CD4-positive, alpha-beta T cell (primary cell): ENCODE data around the gene OTOL1. TPM values are rescaled to one million over a fixed set of nuclear protein-coding genes. Genes with fewer than 3 reads are reported as not detected.

Source experiments
- ATAC-seq: fragments of 200-7000 bp; cut with Tn5 transposase; one replicate; pipeline ENCODE4 v1.10.0; 2022; ENCODE audit warnings: mild to moderate bottlenecking; ENCODE audit not compliant: poor library complexity
- CTCF ChIA-PET: fragments of 350-600 bp; sonication (Branson Sonifier 250); formaldehyde crosslinking; loops from one replicate; lab custom pipeline; 2021; ENCODE audit warnings: antibody characterized with exemption, inconsistent platforms; lab: Charles Lee
- POLR2A ChIA-PET: fragments of 350-600 bp; sonication (Branson Sonifier 250); formaldehyde crosslinking; loops from one replicate; lab custom pipeline; 2021; ENCODE audit warnings: antibody characterized with exemption, inconsistent platforms; lab: Charles Lee
- DNase-seq, 14 experiments: peaks; one replicate each; pipeline ENCODE4 v3.0.0-alpha.2; 2013 to 2020; ENCODE audit warnings: mixed read lengths in 2 of 14
- H3K27ac ChIP-seq, 2 donors: one replicate each; pipeline versions ENCODE4 v1.5.1 to v1.7.0; 2013; ENCODE audit warnings: low read length in 2 of 2, low read depth in 1 of 2, mild to moderate bottlenecking in 1 of 2
- H3K27me3 ChIP-seq, 2 experiments: 1 replicate in 1 of 2; 2 replicates in 1 of 2; pipeline versions ENCODE4 v1.6.1 to v1.7.0; 2013; ENCODE audit warnings: low read length in 2 of 2, control low read depth in 1 of 2, mild to moderate bottlenecking in 1 of 2, moderate library complexity in 1 of 2; ENCODE audit not compliant: insufficient read depth in 2 of 2, control insufficient read depth in 1 of 2
- H3K36me3 ChIP-seq: one replicate; pipeline ENCODE4 v1.6.1; 2013; ENCODE audit warnings: low read length, control low read depth; ENCODE audit not compliant: insufficient read depth
- H3K4me1 ChIP-seq: one replicate; pipeline ENCODE4 v1.6.1; 2013; ENCODE audit warnings: low read length, control low read depth; ENCODE audit not compliant: insufficient read depth
- H3K4me3 ChIP-seq: one replicate; pipeline ENCODE4 v1.5.1; 2013; ENCODE audit warnings: mild to moderate bottlenecking, low read length, moderate library complexity
- H3K9me3 ChIP-seq, 2 experiments: 1 replicate in 1 of 2; 2 replicates in 1 of 2; pipeline versions ENCODE4 v1.6.1 to v1.7.0; 2013; ENCODE audit warnings: low read length in 2 of 2, mild to moderate bottlenecking in 2 of 2, control low read depth in 1 of 2, moderate library complexity in 1 of 2; ENCODE audit not compliant: control insufficient read depth in 1 of 2, insufficient read depth in 1 of 2
- H3K27ac Mint-ChIP-seq: one replicate; pipeline ENCODE4 v1.8.0; 2020; ENCODE audit warnings: mixed read lengths
- H3K27me3 Mint-ChIP-seq: one replicate; pipeline ENCODE4 v1.8.0; 2021; ENCODE audit warnings: mixed read lengths
- H3K36me3 Mint-ChIP-seq: one replicate; pipeline ENCODE4 v1.8.0; 2021; ENCODE audit warnings: low read depth, mixed read lengths
- H3K4me1 Mint-ChIP-seq: one replicate; pipeline ENCODE4 v1.8.0; 2021; ENCODE audit warnings: low read depth, mixed read lengths
- H3K4me3 Mint-ChIP-seq: one replicate; pipeline ENCODE4 v1.8.0; 2020; ENCODE audit warnings: mild to moderate bottlenecking, mixed read lengths
- H3K9me3 Mint-ChIP-seq: one replicate; pipeline ENCODE4 v1.8.0; 2020; ENCODE audit warnings: mixed read lengths
- intact Hi-C, 2 experiments: fragments of 100-400 bp; cut with DNase I in 1 of 2; cut with micrococcal nuclease in 1 of 2; formaldehyde crosslinking; loops; one replicate each; pipeline versions ENCODE4 v1.15.1 to v1.9.0; 2023 to 2025; cut with DNase I, micrococcal nuclease
- total RNA-seq, 174 experiments: library from RNA in 2 of 174; stranded (reverse) in 2 of 174; gene quantifications; one replicate each; pipeline ENCODE4 v1.2.3 and lab custom pipeline; 2021 to 2026
- TF ChIP-seq, protein P1 (sequence below): fragments of 200-600 bp; IDR thresholded peaks from one replicate; pipeline ENCODE4 v1.8.0; 2022; ENCODE audit warnings: antibody characterized with exemption, mild to moderate bottlenecking

The OTOL1 gene
- total RNA-seq, 2 experiments from 2014 or later = not detected

DNA sequence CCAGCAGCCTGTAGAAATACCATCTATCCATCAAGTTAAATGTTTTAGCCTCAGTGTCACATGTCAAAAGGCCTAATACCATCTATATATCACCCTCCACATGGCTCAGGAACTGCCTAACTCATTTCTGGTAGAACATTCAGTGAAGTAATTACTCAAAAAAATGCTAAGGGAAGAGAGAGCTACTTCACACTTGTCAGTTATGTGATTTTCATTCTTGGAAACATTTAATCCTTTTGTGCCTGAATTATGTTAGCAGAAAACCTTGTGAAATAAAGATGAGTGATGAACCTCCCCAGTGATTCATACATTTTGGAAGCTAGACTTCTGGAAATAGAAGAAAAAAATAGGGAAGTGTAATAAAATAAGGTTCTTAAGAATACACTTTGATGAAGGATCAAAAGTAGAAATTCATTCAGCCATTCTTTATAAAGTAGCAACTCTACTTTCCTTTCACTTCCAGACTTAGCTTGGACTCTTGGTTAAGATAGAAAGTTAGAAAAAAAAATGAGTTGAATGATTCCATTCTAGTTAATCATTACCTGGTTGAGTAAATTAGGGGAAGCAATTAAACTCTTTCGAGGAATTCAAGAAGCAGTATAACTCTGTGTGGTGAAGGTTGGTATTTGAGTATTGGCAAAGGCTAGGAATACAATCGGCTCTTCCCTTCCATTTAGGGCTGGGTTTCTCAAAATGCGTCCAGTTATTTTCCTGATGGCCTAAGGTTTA is 3.6 kb downstream of the OTOL1 start:
- Histone ChIP-seq H3K36me3 (no peaks in the 10 kb centered on the region), H3K4me3 (no peak overlapping the region), H3K9me3 (no peaks in the 10 kb centered on the region), H3K27ac (no peak overlapping the region), H3K4me1 (no peaks in the 10 kb centered on the region), H3K27me3 (peaks cover 0 to 3% of the 10 kb centered on the region in 2 experiments)
- no peaks in the 10 kb centered on the region for H3K36me3 Mint-ChIP-seq
- DNase-seq = no peak
- ATAC-seq = no peak
- intact Hi-C loops = no loop called here
- no peaks in the 10 kb centered on the region for H3K4me1 Mint-ChIP-seq
- H3K27me3 Mint-ChIP-seq = peaks cover 5% of the 10 kb centered on the region
- CTCF ChIA-PET = no interaction called here
- peaks cover 3% of the 10 kb centered on the region for H3K9me3 Mint-ChIP-seq
- H3K27ac Mint-ChIP-seq = no peak overlapping the region
- H3K4me3 Mint-ChIP-seq = no peak overlapping the region
- TF ChIP-seq, protein P1, sequence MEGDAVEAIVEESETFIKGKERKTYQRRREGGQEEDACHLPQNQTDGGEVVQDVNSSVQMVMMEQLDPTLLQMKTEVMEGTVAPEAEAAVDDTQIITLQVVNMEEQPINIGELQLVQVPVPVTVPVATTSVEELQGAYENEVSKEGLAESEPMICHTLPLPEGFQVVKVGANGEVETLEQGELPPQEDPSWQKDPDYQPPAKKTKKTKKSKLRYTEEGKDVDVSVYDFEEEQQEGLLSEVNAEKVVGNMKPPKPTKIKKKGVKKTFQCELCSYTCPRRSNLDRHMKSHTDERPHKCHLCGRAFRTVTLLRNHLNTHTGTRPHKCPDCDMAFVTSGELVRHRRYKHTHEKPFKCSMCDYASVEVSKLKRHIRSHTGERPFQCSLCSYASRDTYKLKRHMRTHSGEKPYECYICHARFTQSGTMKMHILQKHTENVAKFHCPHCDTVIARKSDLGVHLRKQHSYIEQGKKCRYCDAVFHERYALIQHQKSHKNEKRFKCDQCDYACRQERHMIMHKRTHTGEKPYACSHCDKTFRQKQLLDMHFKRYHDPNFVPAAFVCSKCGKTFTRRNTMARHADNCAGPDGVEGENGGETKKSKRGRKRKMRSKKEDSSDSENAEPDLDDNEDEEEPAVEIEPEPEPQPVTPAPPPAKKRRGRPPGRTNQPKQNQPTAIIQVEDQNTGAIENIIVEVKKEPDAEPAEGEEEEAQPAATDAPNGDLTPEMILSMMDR = no peak
- POLR2A ChIA-PET = no interaction called here

DNA sequence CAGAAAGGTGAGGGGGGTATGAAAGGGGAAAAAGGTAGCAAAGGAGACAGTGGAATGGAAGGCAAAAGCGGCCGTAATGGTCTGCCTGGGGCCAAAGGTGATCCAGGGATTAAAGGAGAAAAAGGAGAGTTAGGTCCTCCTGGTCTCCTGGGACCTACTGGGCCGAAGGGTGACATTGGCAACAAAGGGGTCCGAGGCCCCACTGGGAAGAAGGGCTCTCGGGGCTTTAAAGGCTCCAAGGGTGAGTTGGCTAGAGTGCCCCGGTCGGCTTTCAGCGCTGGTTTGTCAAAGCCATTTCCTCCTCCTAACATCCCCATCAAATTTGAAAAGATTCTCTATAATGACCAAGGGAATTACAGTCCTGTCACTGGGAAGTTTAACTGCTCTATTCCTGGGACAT is 6.7 kb downstream of the OTOL1 start:
- TF ChIP-seq, protein P1 = no peak
- no peak overlapping the region for H3K4me3 ChIP-seq
- no peaks in the 10 kb centered on the region for H3K36me3 Mint-ChIP-seq
- no peaks in the 10 kb centered on the region for H3K9me3 Mint-ChIP-seq
- no peaks in the 10 kb centered on the region for H3K4me1 ChIP-seq
- no peaks in the 10 kb centered on the region for H3K36me3 ChIP-seq
- ATAC-seq = no peak
- H3K27ac Mint-ChIP-seq = no peak overlapping the region
- H3K27me3 Mint-ChIP-seq = no peaks in the 10 kb centered on the region
- CTCF ChIA-PET = no interaction called here
- no peak for DNase-seq
- no peaks in the 10 kb centered on the region for H3K4me1 Mint-ChIP-seq
- no peaks in the 10 kb centered on the region for H3K9me3 ChIP-seq
- H3K27ac ChIP-seq = no peak overlapping the region
- intact Hi-C loops = no loop called here
- H3K27me3 ChIP-seq = peaks cover 0 to 3% of the 10 kb centered on the region in 2 experiments
- H3K4me3 Mint-ChIP-seq = no peak overlapping the region
- POLR2A ChIA-PET = no interaction called here

DNA sequence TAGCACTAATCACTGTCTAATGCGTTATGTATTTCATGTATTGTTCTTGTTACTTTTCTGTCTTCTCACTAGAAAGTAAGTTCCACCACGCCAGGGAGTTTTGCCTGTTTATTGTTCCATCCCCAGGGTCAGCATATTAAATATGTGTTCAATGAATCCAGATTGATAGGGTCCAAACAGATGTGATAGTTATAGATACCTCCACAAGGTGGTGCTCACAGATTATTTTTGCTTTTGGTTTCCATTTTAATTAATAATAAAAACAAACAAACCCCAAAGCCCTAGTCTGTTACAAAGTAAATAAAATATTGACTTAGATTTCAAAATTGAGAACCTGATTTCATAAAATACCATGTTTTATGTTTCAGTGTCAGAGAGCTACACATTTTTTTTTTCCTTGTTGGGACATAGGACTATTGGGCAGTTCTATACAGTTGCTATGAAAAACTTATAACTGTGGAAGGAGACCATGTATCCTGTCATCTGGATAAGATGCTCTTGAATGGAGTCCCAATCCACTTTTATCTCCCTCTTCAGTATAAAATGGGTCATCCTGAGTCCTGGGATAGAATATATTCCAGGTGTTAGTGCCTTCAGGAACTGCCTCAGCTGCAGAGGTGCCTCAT is 12.4 kb downstream of the OTOL1 start:
- Mint-ChIP-seq H3K9me3 (no peaks in the 10 kb centered on the region), H3K27me3 (no peaks in the 10 kb centered on the region), H3K36me3 (no peaks in the 10 kb centered on the region), H3K27ac (no peak overlapping the region), H3K4me3 (no peak overlapping the region), H3K4me1 (no peaks in the 10 kb centered on the region)
- ChIA-PET CTCF (no interaction called here), POLR2A (no interaction called here)
- peak in 1 of 14 experiments; percentile 5 for DNase-seq
- Histone ChIP-seq H3K4me1 (no peaks in the 10 kb centered on the region), H3K9me3 (no peaks in the 10 kb centered on the region), H3K27ac (no peak overlapping the region), H3K4me3 (no peak overlapping the region), H3K27me3 (no peaks in the 10 kb centered on the region), H3K36me3 (no peaks in the 10 kb centered on the region)
- intact Hi-C loops = no loop called here
- TF ChIP-seq, protein P1 = no peak
- no peak for ATAC-seq
